Measurements from ENCODE around the gene ITPR3. TPM values are rescaled to one million over a fixed set of nuclear protein-coding genes. Genes with fewer than 3 reads are reported as not detected.

ITPR3 gene
- total RNA-seq, 4 donors from 2014 or later = 76.8 to 101 (median 93.9) TPM

DNA sequence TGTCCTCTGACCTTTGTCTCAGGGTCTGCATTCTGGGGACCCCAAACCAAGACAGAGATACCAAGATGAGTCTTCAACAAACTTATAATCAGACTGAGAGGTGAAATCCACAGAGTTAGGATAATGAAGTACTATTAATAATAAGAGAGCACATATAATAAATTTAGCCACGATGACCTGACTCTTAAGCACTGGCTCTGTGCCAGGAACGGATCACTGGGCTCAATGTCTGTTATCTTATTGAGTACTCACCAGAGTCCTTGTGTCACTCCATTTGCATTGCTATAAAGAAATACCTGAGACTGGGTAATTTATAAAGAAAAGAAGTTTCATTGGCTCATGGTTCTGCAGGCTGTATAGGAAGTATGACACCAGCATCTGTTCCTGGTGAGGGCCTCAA lies 18.9 kb upstream of the ITPR3 start:
- 23 to 25% methylated on average over 2 of the region's 2 CpGs for WGBS, 2 donors
- DNase-seq (ENCODE audit: low spot score in 2 of 2) = no peak
- Histone ChIP-seq H3K27ac (no peak overlapping the region), H3K27me3 (no peaks in the 10 kb centered on the region), H3K9me3 (peaks cover 0 to 9% (median 0%) of the 10 kb centered on the region in 4 donors), H3K4me1 (peaks cover 0 to 18% (median 9%) of the 10 kb centered on the region in 4 donors), H3K36me3 (no peaks in the 10 kb centered on the region), H3K4me3 (no peak overlapping the region)
- TF ChIP-seq EP300 (IDR thresholded peaks at IDR 0.05) = no peak
- TF ChIP-seq, protein P1, sequence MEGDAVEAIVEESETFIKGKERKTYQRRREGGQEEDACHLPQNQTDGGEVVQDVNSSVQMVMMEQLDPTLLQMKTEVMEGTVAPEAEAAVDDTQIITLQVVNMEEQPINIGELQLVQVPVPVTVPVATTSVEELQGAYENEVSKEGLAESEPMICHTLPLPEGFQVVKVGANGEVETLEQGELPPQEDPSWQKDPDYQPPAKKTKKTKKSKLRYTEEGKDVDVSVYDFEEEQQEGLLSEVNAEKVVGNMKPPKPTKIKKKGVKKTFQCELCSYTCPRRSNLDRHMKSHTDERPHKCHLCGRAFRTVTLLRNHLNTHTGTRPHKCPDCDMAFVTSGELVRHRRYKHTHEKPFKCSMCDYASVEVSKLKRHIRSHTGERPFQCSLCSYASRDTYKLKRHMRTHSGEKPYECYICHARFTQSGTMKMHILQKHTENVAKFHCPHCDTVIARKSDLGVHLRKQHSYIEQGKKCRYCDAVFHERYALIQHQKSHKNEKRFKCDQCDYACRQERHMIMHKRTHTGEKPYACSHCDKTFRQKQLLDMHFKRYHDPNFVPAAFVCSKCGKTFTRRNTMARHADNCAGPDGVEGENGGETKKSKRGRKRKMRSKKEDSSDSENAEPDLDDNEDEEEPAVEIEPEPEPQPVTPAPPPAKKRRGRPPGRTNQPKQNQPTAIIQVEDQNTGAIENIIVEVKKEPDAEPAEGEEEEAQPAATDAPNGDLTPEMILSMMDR (IDR thresholded peaks at IDR 0.05) = no peak
- TF ChIP-seq POLR2A (IDR thresholded peaks at IDR 0.05) = no peak

DNA sequence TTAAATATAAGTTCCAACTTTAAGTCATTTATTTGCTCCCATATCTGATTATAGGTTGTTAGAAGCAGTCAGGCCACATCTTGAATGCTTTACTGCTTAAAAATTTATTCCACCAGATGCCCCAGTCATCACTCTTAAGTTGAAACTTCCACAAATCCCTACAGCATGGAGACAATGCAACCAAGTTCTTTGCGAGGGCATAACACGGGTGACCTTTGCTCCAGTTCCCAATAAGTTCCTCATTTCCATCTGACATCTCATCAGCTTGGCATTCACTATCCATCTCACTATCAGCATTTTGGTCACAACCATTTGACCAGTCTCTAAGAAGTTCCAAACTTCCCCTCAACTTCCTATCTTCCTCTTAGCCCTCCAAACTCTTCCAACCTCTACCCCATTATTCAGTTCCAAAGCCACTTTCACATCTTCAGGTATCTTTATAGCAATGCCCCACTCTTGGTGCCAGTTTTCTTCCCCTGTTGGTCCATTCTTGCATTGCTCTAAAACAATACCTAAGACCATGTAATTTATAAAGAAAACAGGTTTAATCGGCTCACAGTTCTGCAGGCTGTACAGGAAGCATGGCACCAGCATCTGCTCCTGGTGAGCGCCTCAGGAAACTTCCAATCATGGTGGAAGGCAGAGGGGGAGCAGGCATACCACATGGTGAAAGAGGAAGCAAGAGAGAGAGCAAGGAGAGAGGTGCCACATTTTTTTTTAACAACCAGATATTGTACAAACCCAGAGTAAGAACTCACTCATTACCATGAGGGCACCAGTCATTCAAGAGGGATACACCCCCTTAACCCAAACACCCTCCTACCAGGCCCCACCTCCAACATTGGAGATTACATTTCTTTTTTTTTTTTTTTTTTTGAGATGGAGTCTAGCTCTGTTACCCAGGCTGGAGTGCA lies 15.9 kb upstream of the ITPR3 start:
- H3K36me3 ChIP-seq = no peaks in the 10 kb centered on the region
- no peak overlapping the region for H3K27ac ChIP-seq
- 79 to 82% methylated on average over 4 of the region's 4 CpGs for WGBS, 2 donors
- no peak for DNase-seq (ENCODE audit: low spot score in 2 of 2)
- peaks cover 0 to 38% (median 32%) of the 10 kb centered on the region in 4 donors for H3K4me1 ChIP-seq
- H3K9me3 ChIP-seq = peaks cover 0 to 9% (median 0%) of the 10 kb centered on the region in 4 donors
- TF ChIP-seq EP300 (IDR thresholded peaks at IDR 0.05) = no peak
- TF ChIP-seq, protein P1 (IDR thresholded peaks at IDR 0.05) = no peak
- TF ChIP-seq POLR2A (IDR thresholded peaks at IDR 0.05) = no peak
- H3K27me3 ChIP-seq = no peaks in the 10 kb centered on the region
- H3K4me3 ChIP-seq = no peak overlapping the region

DNA sequence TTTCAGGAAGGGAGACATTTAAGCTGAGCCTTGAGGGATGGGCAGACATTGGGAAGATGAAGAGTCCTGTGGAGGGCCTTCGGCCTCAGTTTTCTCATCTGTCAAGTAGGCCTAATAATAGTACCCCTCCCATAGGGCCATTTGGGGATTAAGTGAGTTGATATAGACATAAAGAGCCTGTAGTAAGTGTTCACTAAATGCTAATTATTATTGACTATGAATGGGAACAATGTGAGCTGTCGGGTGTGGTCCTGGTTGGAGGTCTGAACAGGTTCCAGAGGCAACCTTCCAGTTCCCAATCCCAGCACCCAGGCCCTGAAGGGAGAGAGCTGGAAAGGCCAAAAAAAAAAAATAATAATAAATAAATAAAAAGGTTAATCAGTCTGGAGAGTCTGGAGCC lies 14.5 kb upstream of the ITPR3 start:
- H3K27ac ChIP-seq = peak overlapping the region in 2 of 4 donors; percentile 86 to 94
- TF ChIP-seq POLR2A (IDR thresholded peaks at IDR 0.05) (no peak), EP300 (IDR thresholded peaks at IDR 0.05) (no peak)
- TF ChIP-seq, protein P1 (IDR thresholded peaks at IDR 0.05) = no peak

DNA sequence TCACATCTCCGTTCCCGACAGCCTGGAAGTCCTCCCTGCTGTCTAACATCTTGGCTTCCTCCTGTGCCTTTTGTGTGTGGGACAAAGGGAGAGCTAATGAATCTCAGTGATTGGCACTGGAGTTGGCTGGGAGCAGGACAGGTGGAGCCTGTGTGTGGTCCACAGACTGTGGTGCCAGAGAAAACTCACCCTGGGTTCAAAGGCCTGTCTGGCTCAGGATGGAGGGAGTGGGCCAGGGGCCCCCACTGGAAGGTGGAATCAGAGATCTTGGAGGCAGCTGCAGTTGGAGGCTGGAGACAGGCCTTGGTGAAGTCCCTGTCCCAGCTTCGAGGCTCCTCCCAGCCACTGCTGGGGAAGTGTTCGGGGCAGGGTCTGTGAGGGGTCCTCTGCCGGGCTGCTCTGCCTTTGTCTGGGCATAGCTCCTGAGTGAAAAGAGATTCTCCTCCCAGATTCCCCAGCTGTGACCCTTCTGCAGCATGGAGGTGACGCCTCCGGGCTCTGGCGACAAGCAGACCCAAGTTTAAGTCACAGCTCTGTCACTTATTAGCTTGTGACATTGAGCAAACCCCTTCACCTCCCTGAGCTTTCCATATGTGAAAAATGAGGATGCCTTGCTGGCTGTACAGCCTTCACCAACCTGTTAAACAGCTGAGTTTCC lies 13.9 kb upstream of the ITPR3 start:
- Histone ChIP-seq H3K4me1 (peaks cover 0 to 59% (median 49%) of the 10 kb centered on the region in 4 donors), H3K27ac (peak overlapping the region; percentile 50 to 94 (median 80)), H3K27me3 (no peaks in the 10 kb centered on the region), H3K9me3 (peaks cover 0 to 14% (median 0%) of the 10 kb centered on the region in 4 donors), H3K4me3 (no peak overlapping the region), H3K36me3 (no peaks in the 10 kb centered on the region)
- 44 to 51% methylated on average over 8 of the region's 8 CpGs for WGBS, 2 donors
- TF ChIP-seq EP300 (IDR thresholded peaks at IDR 0.05) = no peak
- no peak for TF ChIP-seq POLR2A (IDR thresholded peaks at IDR 0.05)
- TF ChIP-seq, protein P1 (IDR thresholded peaks at IDR 0.05) = no peak
- DNase-seq (ENCODE audit: low spot score in 2 of 2) = no peak

More for the DNA sequence above, 14.5 kb upstream of the ITPR3 start:
- peaks cover 0 to 9% (median 0%) of the 10 kb centered on the region in 4 donors for H3K9me3 ChIP-seq
- no peak for DNase-seq (ENCODE audit: low spot score in 2 of 2)
- no peaks in the 10 kb centered on the region for H3K27me3 ChIP-seq
- H3K36me3 ChIP-seq = no peaks in the 10 kb centered on the region
- 78 to 81% methylated on average over 2 of the region's 2 CpGs for WGBS, 2 donors
- H3K4me1 ChIP-seq = peaks cover 0 to 53% (median 46%) of the 10 kb centered on the region in 4 donors
- H3K4me3 ChIP-seq = no peak overlapping the region
